DOHH2 (cell line): ENCODE measurements around the gene TEX2.

ENCODE experiments used
- EZH2phosphoT487 ChIP-seq: fragments of 200-600 bp; sonication (generic); IDR thresholded peaks from 2 replicates; pipeline ENCODE4 v1.6.1; 2017; ENCODE audit warnings: borderline replicate concordance, mild to moderate bottlenecking, antibody characterized with exemption, low read length, moderate library complexity, mixed read lengths
- TF ChIP-seq, protein P1 (sequence below): fragments of 200-600 bp; sonication (generic); IDR thresholded peaks from one replicate; pipeline ENCODE4 v1.5.1; 2014; ENCODE audit warnings: antibody characterized with exemption, mild to moderate bottlenecking, low read depth, low read length; ENCODE audit not compliant: poor library complexity, severe bottlenecking

DNA sequence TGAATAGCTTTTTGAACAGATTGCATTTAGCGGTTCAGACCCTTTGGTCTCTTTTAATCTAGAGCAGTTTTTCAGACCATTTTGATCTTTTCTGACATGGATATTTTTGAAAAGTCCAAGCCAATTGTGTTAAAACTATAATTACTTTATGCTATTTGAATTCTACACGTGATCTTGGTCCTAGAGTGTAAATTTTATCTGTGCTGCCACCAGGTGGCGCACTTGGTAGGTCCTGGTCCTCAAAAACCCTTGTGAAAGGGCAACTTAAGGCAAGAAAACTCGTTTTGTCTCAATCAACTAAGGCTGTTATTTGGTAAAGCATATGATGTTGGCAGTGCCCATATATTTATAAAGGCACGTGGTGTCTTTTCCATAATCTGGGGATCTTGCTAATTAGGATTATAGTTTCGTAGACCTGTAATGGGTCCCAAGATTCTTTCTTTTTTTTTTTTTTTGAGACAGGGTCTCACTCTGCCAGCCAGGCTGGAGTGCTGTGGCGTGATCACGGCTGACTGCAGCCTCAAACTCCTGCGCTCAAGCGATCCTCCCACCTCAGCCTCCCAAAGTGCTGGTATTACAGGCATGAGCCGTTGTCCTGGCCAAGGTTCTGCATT lies 43.9 kb upstream of the TEX2 start:
- no peak for TF ChIP-seq EZH2phosphoT487
- TF ChIP-seq, protein P1, sequence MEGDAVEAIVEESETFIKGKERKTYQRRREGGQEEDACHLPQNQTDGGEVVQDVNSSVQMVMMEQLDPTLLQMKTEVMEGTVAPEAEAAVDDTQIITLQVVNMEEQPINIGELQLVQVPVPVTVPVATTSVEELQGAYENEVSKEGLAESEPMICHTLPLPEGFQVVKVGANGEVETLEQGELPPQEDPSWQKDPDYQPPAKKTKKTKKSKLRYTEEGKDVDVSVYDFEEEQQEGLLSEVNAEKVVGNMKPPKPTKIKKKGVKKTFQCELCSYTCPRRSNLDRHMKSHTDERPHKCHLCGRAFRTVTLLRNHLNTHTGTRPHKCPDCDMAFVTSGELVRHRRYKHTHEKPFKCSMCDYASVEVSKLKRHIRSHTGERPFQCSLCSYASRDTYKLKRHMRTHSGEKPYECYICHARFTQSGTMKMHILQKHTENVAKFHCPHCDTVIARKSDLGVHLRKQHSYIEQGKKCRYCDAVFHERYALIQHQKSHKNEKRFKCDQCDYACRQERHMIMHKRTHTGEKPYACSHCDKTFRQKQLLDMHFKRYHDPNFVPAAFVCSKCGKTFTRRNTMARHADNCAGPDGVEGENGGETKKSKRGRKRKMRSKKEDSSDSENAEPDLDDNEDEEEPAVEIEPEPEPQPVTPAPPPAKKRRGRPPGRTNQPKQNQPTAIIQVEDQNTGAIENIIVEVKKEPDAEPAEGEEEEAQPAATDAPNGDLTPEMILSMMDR = peak; percentile 88
